Muscle of arm (tissue), 12 donors: ENCODE results near the gene CARMIL1. TPM values are rescaled to one million over a fixed set of nuclear protein-coding genes. Genes with fewer than 3 reads are reported as not detected.
"Not testable (repeated sequence)": the region's sequence is repeated elsewhere in the genome, so short reads cannot be mapped to it uniquely, and the experiment has no call there.

Experiments
- DNase-seq: peaks from one replicate; pipeline ENCODE4 v3.0.0-alpha.2; 2013
- polyA plus RNA-seq, 12 donors: library from polyadenylated mRNA; unstranded; fragments of 120-200 nt; gene quantifications; one replicate each; pipeline ENCODE4 v1.2.1, GENCODE V29; 2013; ENCODE audit not compliant: insufficient read length in 12 of 12

Gene CARMIL1
- polyA plus RNA-seq, 12 donors = 2.5 to 23.3 (median 3.5) TPM; not detected in 1

GRCh38 chr6:25366903-25367545, 87.8 kb downstream of the CARMIL1 start:
- no peak for DNase-seq

GRCh38 chr6:25369036-25369432, 89.9 kb downstream of the CARMIL1 start:
- DNase-seq = peak; percentile 56

- peak; percentile 45 for DNase-seq
Measured at GRCh38 chr6:25369433-25370177, 90.4 kb downstream of the CARMIL1 start.

GRCh38 chr6:25370178-25371036, 91.2 kb downstream of the CARMIL1 start:
- no peak for DNase-seq

GRCh38 chr6:25371037-25371347, 91.8 kb downstream of the CARMIL1 start:
- DNase-seq = no peak

- DNase-seq = no peak
Measured at GRCh38 chr6:25375125-25375524, 96.0 kb downstream of the CARMIL1 start.

- DNase-seq = no peak
Measured at GRCh38 chr6:25377664-25378063, 98.5 kb downstream of the CARMIL1 start.

- DNase-seq = no peak
Measured at GRCh38 chr6:25381077-25381476, 101.9 kb downstream of the CARMIL1 start.

- DNase-seq = not testable (repeated sequence)
Measured at GRCh38 chr6:25382476-25382875, 103.3 kb downstream of the CARMIL1 start.

GRCh38 chr6:25384234-25384633, 105.1 kb downstream of the CARMIL1 start:
- no peak for DNase-seq

- no peak for DNase-seq
Measured at GRCh38 chr6:25384967-25385366, 105.8 kb downstream of the CARMIL1 start.

GRCh38 chr6:25387483-25387882, 108.3 kb downstream of the CARMIL1 start:
- no peak for DNase-seq

- DNase-seq = no peak
Measured at GRCh38 chr6:25387911-25388310, 108.7 kb downstream of the CARMIL1 start.

- DNase-seq = no peak
Measured at GRCh38 chr6:25388776-25389175, 109.6 kb downstream of the CARMIL1 start.

GRCh38 chr6:25389471-25389870, 110.3 kb downstream of the CARMIL1 start:
- no peak for DNase-seq

- no peak for DNase-seq
Measured at GRCh38 chr6:25392372-25392771, 113.2 kb downstream of the CARMIL1 start.

GRCh38 chr6:25395731-25396130, 116.6 kb downstream of the CARMIL1 start:
- no peak for DNase-seq

GRCh38 chr6:25397406-25397805, 118.2 kb downstream of the CARMIL1 start:
- no peak for DNase-seq

- DNase-seq = no peak
Measured at GRCh38 chr6:25399885-25400284, 120.7 kb downstream of the CARMIL1 start.

GRCh38 chr6:25401711-25402110, 122.5 kb downstream of the CARMIL1 start:
- no peak for DNase-seq

- no peak for DNase-seq
Measured at GRCh38 chr6:25402125-25402524, 123.0 kb downstream of the CARMIL1 start.

GRCh38 chr6:25403150-25403549, 124.0 kb downstream of the CARMIL1 start:
- DNase-seq = no peak

- DNase-seq = no peak
Measured at GRCh38 chr6:25404091-25404490, 124.9 kb downstream of the CARMIL1 start.
